ENCODE results near the gene POLD1. TPM values are rescaled to one million over a fixed set of nuclear protein-coding genes. Genes with fewer than 3 reads are reported as not detected.
"Not testable (repeated sequence)": the region's sequence is repeated elsewhere in the genome, so short reads cannot be mapped to it uniquely, and the experiment has no call there.

POLD1 gene
- total RNA-seq, 1 experiment from 2014 or later, result 143 TPM

DNA sequence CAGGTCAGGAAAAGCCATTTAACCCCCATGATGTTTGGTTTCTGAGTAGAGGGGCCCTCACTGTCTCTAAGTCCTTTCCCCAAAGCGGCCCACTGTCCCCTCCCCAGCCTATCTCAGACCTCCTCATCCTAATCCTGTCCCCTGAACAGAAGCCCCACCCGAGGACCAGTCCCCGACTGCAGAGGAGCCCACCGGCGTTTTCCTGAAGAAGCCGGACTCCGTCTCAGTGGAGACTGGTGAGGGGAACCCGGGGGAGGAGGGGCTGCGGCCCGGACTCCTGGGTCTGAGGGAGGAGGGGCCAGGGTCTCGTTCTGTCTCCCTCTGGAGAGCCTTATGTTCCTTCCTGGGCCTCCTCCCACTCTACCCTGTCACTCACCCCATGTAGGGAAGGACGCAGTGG lies 51.5 kb downstream of the POLD1 start:
- ChIA-PET POLR2A (ENCODE audit: low non-redundant PET) (no interaction called here), CTCF (no interaction called here)
- peaks cover 16% of the 10 kb centered on the region for H3K4me1 ChIP-seq (ENCODE audit: insufficient read depth, low read length, poor library complexity, severe bottlenecking)
- H3K27ac ChIP-seq (ENCODE audit: low read depth, low read length, poor library complexity, severe bottlenecking), result no peak overlapping the region
- H3K36me3 ChIP-seq (ENCODE audit: insufficient read depth, low read length, poor library complexity, severe bottlenecking), result no peaks in the 10 kb centered on the region
- intact Hi-C loops (cut with micrococcal nuclease; ENCODE audit: unreplicated experiment), result no loop called here
- DNase-seq (ENCODE audit: low spot score), result no peak
- BruUV-seq (replicated peaks), result no TSS peak
- no peaks in the 10 kb centered on the region for H3K27me3 ChIP-seq (replicated peaks; ENCODE audit: insufficient read depth, low read depth, low read length, poor library complexity)
- H3K9me3 ChIP-seq (ENCODE audit: low read depth, low read length, poor library complexity, severe bottlenecking), result no peaks in the 10 kb centered on the region
- no peak overlapping the region for H3K4me3 ChIP-seq (ENCODE audit: low read depth, low read length, poor library complexity, severe bottlenecking)
- TF ChIP-seq EZH2 (IDR thresholded peaks at IDR 0.05; ENCODE audit: borderline replicate concordance, low read depth, low read length, poor library complexity, severe bottlenecking), result no peak
- TF ChIP-seq, protein P1, sequence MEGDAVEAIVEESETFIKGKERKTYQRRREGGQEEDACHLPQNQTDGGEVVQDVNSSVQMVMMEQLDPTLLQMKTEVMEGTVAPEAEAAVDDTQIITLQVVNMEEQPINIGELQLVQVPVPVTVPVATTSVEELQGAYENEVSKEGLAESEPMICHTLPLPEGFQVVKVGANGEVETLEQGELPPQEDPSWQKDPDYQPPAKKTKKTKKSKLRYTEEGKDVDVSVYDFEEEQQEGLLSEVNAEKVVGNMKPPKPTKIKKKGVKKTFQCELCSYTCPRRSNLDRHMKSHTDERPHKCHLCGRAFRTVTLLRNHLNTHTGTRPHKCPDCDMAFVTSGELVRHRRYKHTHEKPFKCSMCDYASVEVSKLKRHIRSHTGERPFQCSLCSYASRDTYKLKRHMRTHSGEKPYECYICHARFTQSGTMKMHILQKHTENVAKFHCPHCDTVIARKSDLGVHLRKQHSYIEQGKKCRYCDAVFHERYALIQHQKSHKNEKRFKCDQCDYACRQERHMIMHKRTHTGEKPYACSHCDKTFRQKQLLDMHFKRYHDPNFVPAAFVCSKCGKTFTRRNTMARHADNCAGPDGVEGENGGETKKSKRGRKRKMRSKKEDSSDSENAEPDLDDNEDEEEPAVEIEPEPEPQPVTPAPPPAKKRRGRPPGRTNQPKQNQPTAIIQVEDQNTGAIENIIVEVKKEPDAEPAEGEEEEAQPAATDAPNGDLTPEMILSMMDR (conservative IDR thresholded peaks at IDR 0.05; ENCODE audit: low read depth, low read length), result no peak

DNA sequence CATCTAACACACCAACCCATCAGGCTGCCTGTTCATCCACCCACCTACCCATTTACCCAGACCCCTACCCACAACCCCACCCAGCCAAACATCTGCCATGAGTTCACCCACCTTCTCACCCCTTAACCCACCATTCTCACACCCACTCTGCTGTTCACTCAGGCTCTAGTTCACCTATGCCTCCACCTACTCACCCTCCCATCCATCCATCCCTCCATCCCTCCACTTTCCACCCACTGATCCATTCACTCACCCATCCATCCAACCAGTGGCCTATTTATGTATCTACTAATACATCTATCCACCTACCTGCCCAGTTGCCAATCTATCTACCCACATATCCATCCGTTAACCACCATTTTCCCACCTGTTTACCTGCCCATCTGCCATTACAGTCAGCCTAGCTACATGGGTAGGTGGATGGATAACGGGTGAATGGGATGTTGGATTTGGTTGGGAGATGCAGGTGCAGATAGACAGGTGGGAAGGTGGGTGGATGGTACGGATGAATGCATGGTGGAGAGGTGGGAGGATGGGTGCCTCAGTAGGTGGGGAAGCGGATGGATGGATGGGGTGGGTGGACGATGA lies 53.8 kb downstream of the POLD1 start:
- intact Hi-C loops (cut with micrococcal nuclease; ENCODE audit: unreplicated experiment), result no loop called here
- ChIA-PET POLR2A (ENCODE audit: low non-redundant PET) (no interaction called here), CTCF (no interaction called here)
- no TSS peak for BruUV-seq (replicated peaks)
- no peak for TF ChIP-seq EZH2 (IDR thresholded peaks at IDR 0.05; ENCODE audit: borderline replicate concordance, low read depth, low read length, poor library complexity, severe bottlenecking)
- TF ChIP-seq, protein P1 (conservative IDR thresholded peaks at IDR 0.05; ENCODE audit: low read depth, low read length), result no peak
- Histone ChIP-seq H3K27me3 (replicated peaks; ENCODE audit: insufficient read depth, low read depth, low read length, poor library complexity) (no peaks in the 10 kb centered on the region), H3K36me3 (ENCODE audit: insufficient read depth, low read length, poor library complexity, severe bottlenecking) (no peaks in the 10 kb centered on the region), H3K9me3 (ENCODE audit: low read depth, low read length, poor library complexity, severe bottlenecking) (no peaks in the 10 kb centered on the region), H3K4me1 (ENCODE audit: insufficient read depth, low read length, poor library complexity, severe bottlenecking) (peaks cover 8% of the 10 kb centered on the region), H3K4me3 (ENCODE audit: low read depth, low read length, poor library complexity, severe bottlenecking) (no peak overlapping the region), H3K27ac (ENCODE audit: low read depth, low read length, poor library complexity, severe bottlenecking) (no peak overlapping the region)
- DNase-seq (ENCODE audit: low spot score), result no peak

DNA sequence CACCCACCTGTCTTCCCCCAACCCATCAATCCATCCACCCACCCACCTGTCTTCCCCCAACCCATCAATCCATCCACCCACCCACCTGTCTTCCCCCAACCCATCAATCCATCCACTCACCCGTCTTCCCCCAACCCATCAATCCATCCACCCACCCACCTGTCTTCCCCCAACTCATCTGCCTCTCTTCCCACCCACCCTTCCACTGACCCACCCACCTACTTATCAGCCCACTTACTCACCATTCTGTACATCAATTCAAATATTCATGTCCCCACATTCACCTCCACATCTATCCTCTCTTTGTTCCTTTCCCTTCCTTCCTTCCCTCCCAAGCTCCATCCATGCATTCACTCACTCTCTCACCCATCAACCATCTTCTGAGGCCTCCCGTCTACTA lies 55.0 kb downstream of the POLD1 start:
- intact Hi-C loops (cut with micrococcal nuclease; ENCODE audit: unreplicated experiment); DNase-seq (ENCODE audit: low spot score); H3K36me3 ChIP-seq (ENCODE audit: insufficient read depth, low read length, poor library complexity, severe bottlenecking); CTCF ChIA-PET; H3K27ac ChIP-seq (ENCODE audit: low read depth, low read length, poor library complexity, severe bottlenecking); POLR2A ChIA-PET (ENCODE audit: low non-redundant PET); H3K9me3 ChIP-seq (ENCODE audit: low read depth, low read length, poor library complexity, severe bottlenecking); H3K4me1 ChIP-seq (ENCODE audit: insufficient read depth, low read length, poor library complexity, severe bottlenecking); H3K27me3 ChIP-seq (replicated peaks; ENCODE audit: insufficient read depth, low read depth, low read length, poor library complexity); BruUV-seq (replicated peaks); H3K4me3 ChIP-seq (ENCODE audit: low read depth, low read length, poor library complexity, severe bottlenecking): not testable (repeated sequence)

DNA sequence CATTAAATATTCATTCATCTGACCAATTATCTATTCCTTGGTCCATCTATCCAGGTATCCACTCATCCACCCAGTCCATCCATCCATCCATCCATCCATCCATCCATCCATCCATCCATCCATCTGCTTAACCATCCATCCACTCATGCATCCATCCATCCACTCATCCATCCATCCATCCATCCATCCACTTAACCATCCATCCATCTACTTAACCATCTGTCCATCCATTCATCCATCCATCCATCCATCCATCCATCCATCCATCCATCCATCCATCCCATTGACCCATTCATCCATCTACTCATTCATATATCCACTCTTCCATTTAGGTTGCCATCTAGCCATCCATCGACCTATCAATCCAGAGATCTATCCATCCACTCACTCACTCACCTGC lies 59.9 kb downstream of the POLD1 start:
- Histone ChIP-seq H3K4me1 (ENCODE audit: insufficient read depth, low read length, poor library complexity, severe bottlenecking) (no peaks in the 10 kb centered on the region), H3K36me3 (ENCODE audit: insufficient read depth, low read length, poor library complexity, severe bottlenecking) (no peaks in the 10 kb centered on the region), H3K27ac (ENCODE audit: low read depth, low read length, poor library complexity, severe bottlenecking) (no peak overlapping the region), H3K27me3 (replicated peaks; ENCODE audit: insufficient read depth, low read depth, low read length, poor library complexity) (no peaks in the 10 kb centered on the region), H3K4me3 (ENCODE audit: low read depth, low read length, poor library complexity, severe bottlenecking) (no peak overlapping the region), H3K9me3 (ENCODE audit: low read depth, low read length, poor library complexity, severe bottlenecking) (no peaks in the 10 kb centered on the region)
- POLR2A ChIA-PET (ENCODE audit: low non-redundant PET), result no interaction called here
- intact Hi-C loops (cut with micrococcal nuclease; ENCODE audit: unreplicated experiment), result no loop called here
- DNase-seq (ENCODE audit: low spot score), result no peak
- no TSS peak for BruUV-seq (replicated peaks)
- CTCF ChIA-PET, result no interaction called here
- no peak for TF ChIP-seq EZH2 (IDR thresholded peaks at IDR 0.05; ENCODE audit: borderline replicate concordance, low read depth, low read length, poor library complexity, severe bottlenecking)

Data from A673 (cell line).